Peyer's patch (tissue), 4 donors: Measurements from ENCODE around the gene VDAC1. TPM values are rescaled to one million over a fixed set of nuclear protein-coding genes. Genes with fewer than 3 reads are reported as not detected.

Source experiments
- DNase-seq, 3 donors: peaks; one replicate each; pipeline ENCODE4 v3.0.0-alpha.2; 2017 to 2019
- H3K27ac ChIP-seq, 4 donors: fragments of 200-600 bp; sonication (generic); one replicate each; pipeline ENCODE4 v1.5.1; 2016 to 2019
- H3K27me3 ChIP-seq, 2 donors: fragments of 200-600 bp; sonication (generic); one replicate each; pipeline ENCODE4 v1.5.1; 2019
- H3K36me3 ChIP-seq, 3 donors: fragments of 200-600 bp; sonication (generic); one replicate each; pipeline ENCODE4 v1.5.1; 2016 to 2019
- H3K4me1 ChIP-seq, 4 donors: fragments of 200-600 bp; sonication (generic); one replicate each; pipeline ENCODE4 v1.5.1; 2016 to 2019
- H3K4me3 ChIP-seq, 4 donors: fragments of 200-600 bp; sonication (generic); 1 replicate in 3 of 4; 2 replicates in 1 of 4; pipeline ENCODE4 v1.5.1; 2016 to 2019; ENCODE audit warnings: mild to moderate bottlenecking in 1 of 4
- H3K9me3 ChIP-seq, 4 donors: fragments of 200-600 bp; sonication (generic); one replicate each; pipeline ENCODE4 v1.5.1; 2016 to 2019; ENCODE audit warnings: mild to moderate bottlenecking in 1 of 4
- CTCF ChIP-seq, 6 experiments: fragments of 450-650 bp in 4 of 6; fragments of 200-600 bp in 2 of 6; sonication (generic) in 1 of 6; IDR thresholded peaks; one replicate each; pipeline ENCODE4 v1.5.1; 2017 to 2019; ENCODE audit warnings: antibody characterized with exemption in 6 of 6, mild to moderate bottlenecking in 3 of 6, moderate library complexity in 1 of 6
- POLR2A ChIP-seq, 2 donors: fragments of 450-650 bp; IDR thresholded peaks; one replicate each; pipeline ENCODE4 v1.5.1; 2017; ENCODE audit warnings: antibody characterized with exemption in 2 of 2, mild to moderate bottlenecking in 2 of 2, moderate library complexity in 2 of 2
- total RNA-seq, 4 donors: library from RNA; depleted of rRNA; stranded (reverse); fragments of >200 nt; gene quantifications; one replicate each; pipeline ENCODE4 v1.1.0, GENCODE V29; 2016

The VDAC1 gene
- total RNA-seq, 4 donors from 2014 or later, result 120 to 289 (median 181) TPM

- DNase-seq, result peak in 2 of 3 donors; percentile 79 to 82
- peaks cover 0 to 13% (median 3%) of the 10 kb centered on the region in 4 donors for H3K4me1 ChIP-seq
- no peak overlapping the region for H3K4me3 ChIP-seq
- peak overlapping the region in 1 of 4 donors; percentile 63 for H3K27ac ChIP-seq
- no peaks in the 10 kb centered on the region for H3K27me3 ChIP-seq
- H3K36me3 ChIP-seq, result no peaks in the 10 kb centered on the region
- TF ChIP-seq POLR2A (IDR thresholded peaks at IDR 0.05) (no peak), CTCF (IDR thresholded peaks at IDR 0.05) (no peak)
- no peaks in the 10 kb centered on the region for H3K9me3 ChIP-seq
These were observed 72.2 kb downstream of the VDAC1 start for GRCh38 chr5:133932441-133933168.

- no peak overlapping the region for H3K4me3 ChIP-seq
- no peak for DNase-seq
- no peak for TF ChIP-seq CTCF (IDR thresholded peaks at IDR 0.05)
- TF ChIP-seq POLR2A (IDR thresholded peaks at IDR 0.05), result no peak
- no peaks in the 10 kb centered on the region for H3K36me3 ChIP-seq
- H3K9me3 ChIP-seq, result no peaks in the 10 kb centered on the region
- no peak overlapping the region for H3K27ac ChIP-seq
- peaks cover 0 to 13% (median 3%) of the 10 kb centered on the region in 4 donors for H3K4me1 ChIP-seq
- no peaks in the 10 kb centered on the region for H3K27me3 ChIP-seq
These were observed 73.2 kb downstream of the VDAC1 start for GRCh38 chr5:133931546-133931945.

GRCh38 chr5:133930813-133931090 lies 74.0 kb downstream of the VDAC1 start:
- DNase-seq, result no peak
- H3K36me3 ChIP-seq, result no peaks in the 10 kb centered on the region
- TF ChIP-seq CTCF (IDR thresholded peaks at IDR 0.05) (no peak), POLR2A (IDR thresholded peaks at IDR 0.05) (no peak)
- H3K4me1 ChIP-seq, result peaks cover 0 to 13% (median 3%) of the 10 kb centered on the region in 4 donors
- H3K27me3 ChIP-seq, result no peaks in the 10 kb centered on the region
- H3K4me3 ChIP-seq, result peak overlapping the region in 1 of 4 donors; percentile 33
- peak overlapping the region in 1 of 4 donors; percentile 66 for H3K27ac ChIP-seq
- no peaks in the 10 kb centered on the region for H3K9me3 ChIP-seq

- Histone ChIP-seq H3K36me3 (no peaks in the 10 kb centered on the region), H3K9me3 (no peaks in the 10 kb centered on the region), H3K4me3 (peak overlapping the region in 1 of 4 donors; percentile 33), H3K27ac (peak overlapping the region in 1 of 4 donors; percentile 66), H3K4me1 (peaks cover 0 to 13% (median 3%) of the 10 kb centered on the region in 4 donors), H3K27me3 (no peaks in the 10 kb centered on the region)
- DNase-seq, result peak in 2 of 3 donors; percentile 71 to 73
- no peak for TF ChIP-seq CTCF (IDR thresholded peaks at IDR 0.05)
- TF ChIP-seq POLR2A (IDR thresholded peaks at IDR 0.05), result no peak
These were observed 74.5 kb downstream of the VDAC1 start for GRCh38 chr5:133930061-133930812.

GRCh38 chr5:133928587-133929393 lies 76.0 kb downstream of the VDAC1 start:
- DNase-seq, result peak in 1 of 3 donors; percentile 29
- no peaks in the 10 kb centered on the region for H3K27me3 ChIP-seq
- H3K36me3 ChIP-seq, result no peaks in the 10 kb centered on the region
- H3K9me3 ChIP-seq, result no peaks in the 10 kb centered on the region
- H3K4me1 ChIP-seq, result peaks cover 0 to 6% (median 1%) of the 10 kb centered on the region in 4 donors
- no peak overlapping the region for H3K4me3 ChIP-seq
- peak overlapping the region in 1 of 4 donors; percentile 66 for H3K27ac ChIP-seq
- TF ChIP-seq CTCF (IDR thresholded peaks at IDR 0.05), result no peak
- TF ChIP-seq POLR2A (IDR thresholded peaks at IDR 0.05), result no peak
